Keratinocyte (primary cell): ENCODE data around the gene UTP14A.
"Not testable (repeated sequence)": the region's sequence is repeated elsewhere in the genome, so short reads cannot be mapped to it uniquely, and the experiment has no call there.

ENCODE experiments used
- CTCF ChIP-seq, 3 experiments: IDR thresholded peaks in 1 of 3; conservative IDR thresholded peaks in 1 of 3; optimal IDR thresholded peaks in 1 of 3; 2 replicates in 2 of 3; 3 replicates in 1 of 3; pipeline versions ENCODE3 to v1.5.1; 2011; ENCODE audit warnings: low read length in 3 of 3, mild to moderate bottlenecking in 3 of 3, moderate library complexity in 2 of 3, control low read depth in 1 of 3, inconsistent platforms in 1 of 3; ENCODE audit not compliant: insufficient read depth in 2 of 3; ENCODE audit errors: extremely low read depth in 1 of 3
- EZH2 ChIP-seq: IDR thresholded peaks from one replicate; pipeline ENCODE4 v1.6.1; 2012; ENCODE audit warnings: inconsistent platforms, mild to moderate bottlenecking, low read length, moderate library complexity

DNA sequence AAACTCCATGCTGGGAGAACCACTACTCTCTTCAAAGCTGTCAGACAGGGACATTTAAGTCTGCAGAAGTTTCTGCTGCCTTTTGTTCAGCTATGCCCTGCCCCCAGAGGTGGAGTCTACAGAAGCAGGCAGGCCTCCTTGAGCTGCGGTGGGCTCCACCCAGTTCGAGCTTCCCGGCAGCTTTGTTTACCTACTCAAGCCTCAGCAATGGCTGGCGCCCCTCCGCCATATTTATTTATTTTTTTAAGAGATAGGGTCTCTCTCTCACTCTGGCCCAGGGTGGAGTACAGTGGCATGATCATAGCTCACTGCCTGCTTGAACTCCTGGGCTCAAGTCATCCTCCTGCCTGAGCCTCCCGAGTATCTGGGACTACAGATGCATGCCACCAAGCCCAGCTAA, 46.8 kb upstream of the UTP14A start:
- TF ChIP-seq CTCF (optimal IDR thresholded peaks at IDR 0.05 in 1 of 3, IDR thresholded peaks at IDR 0.05 in 1 of 3, conservative IDR thresholded peaks at IDR 0.05 in 1 of 3; ENCODE audit: extremely low read depth in 1 of 3, insufficient read depth in 2 of 3, low read length in 3 of 3); EZH2: not testable (repeated sequence)
